Measurements from ENCODE around the gene CPXM1. TPM values are rescaled to one million over a fixed set of nuclear protein-coding genes. Genes with fewer than 3 reads are reported as not detected.
"Not testable (repeated sequence)": the region's sequence is repeated elsewhere in the genome, so short reads cannot be mapped to it uniquely, and the experiment has no call there.

Gene CPXM1
- total RNA-seq (2014; rRNA removed), result not detected in 2 replicates
- not detected for polyA plus RNA-seq (2012)

DNA sequence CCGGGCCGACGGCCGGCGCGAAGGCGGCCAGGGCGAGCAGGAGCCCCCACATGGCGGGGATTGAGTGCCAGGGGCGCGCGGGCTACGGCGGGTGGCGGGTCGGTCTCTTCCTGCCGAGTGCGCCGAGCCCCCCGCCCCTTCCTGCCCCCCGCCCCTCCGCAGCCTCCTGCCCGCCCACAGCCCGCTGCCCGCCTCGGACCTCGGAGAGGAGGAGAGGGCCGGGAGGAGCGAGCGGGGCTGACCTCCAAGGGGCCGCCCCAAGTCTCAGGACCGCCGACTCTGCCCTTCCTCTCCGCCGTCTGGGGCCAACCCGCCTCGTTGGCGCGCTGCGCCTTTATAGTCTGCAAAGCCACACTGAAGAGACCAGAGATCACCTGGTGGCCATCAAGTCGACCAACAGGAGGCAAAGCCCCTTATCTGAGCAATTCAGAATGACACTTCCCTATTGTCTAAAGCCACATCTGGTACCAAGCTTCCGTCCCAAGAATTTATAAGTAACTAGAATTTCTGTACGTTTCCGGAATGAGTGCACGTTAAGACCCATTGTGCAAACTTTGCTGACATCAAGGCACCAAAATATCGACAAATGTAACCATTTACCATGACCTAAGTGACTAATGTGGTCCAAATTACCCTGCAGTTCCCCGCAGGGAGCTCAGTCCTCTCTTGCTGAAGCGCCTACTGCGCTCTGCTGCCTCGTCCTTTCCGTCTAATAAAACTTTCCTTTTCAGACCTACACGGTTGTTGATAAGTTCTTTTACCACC, at the start of gene CPXM1:
Gene CPXM1, minus strand, starts transcription at position 107 of the 765 bp plus-strand sequence. Its CDS starts 55 bp downstream, at position 52.
- no peak for DNase-seq (ENCODE audit: low read depth)

DNA sequence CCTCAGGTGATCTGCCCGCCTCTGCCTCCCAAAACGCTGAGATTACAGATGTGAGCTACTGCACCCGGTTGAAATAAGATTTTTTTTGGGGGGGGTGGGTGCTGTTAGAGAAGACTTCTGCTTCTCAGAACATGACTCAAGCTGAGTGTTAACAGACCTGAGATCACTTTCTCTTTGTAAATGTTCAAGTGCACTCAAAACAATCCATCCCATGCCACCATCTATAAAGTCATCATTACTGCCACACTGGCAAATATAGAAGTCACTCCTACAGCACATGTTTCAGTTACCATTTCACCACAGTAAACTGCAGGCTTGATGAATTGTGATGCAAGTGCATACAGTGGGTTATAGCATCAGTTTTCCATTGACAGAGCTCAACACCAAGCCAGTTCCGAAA, 49.1 kb upstream of the CPXM1 start:
- no peak for DNase-seq (ENCODE audit: low read depth)

DNA sequence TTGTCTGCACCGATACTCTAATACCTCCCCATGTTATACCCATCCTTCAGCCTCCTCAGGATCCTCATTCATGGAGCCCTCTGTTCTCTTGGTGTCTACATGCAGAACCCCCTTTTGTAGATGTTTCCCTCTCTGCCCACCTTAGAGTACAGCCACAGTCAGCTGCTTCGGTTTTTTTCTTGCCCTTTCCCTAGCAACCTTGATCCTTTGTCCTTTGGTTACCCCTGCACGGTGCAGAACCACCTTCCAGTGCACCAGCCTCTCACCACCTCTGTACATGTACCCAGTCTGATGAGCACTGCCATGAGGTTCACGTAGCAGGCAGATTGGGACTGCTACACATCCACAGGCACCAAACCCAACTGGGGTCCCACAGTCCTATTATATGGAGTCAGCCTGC, 47.4 kb upstream of the CPXM1 start:
- no peak for DNase-seq (ENCODE audit: low read depth)

DNA sequence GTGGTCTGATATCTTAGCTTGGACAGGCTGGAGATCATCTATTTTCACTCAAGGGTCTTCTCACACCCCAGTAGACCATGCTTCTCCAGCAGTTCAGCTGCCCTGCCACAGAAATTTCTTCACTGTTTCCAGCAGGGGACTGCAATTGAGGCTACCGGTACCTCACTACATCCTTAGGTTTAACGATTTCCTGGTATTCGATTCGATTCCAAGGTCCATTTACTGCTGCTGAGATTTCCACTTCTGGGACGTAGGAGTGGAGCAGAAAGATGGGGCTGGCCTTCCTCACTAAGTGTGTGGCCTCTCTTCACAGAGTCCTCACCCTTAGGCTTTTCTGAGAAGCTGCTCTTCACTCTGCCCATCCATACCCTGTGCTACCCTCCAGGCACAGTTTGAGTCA, 46.3 kb upstream of the CPXM1 start:
- DNase-seq (ENCODE audit: low read depth), result no peak

DNA sequence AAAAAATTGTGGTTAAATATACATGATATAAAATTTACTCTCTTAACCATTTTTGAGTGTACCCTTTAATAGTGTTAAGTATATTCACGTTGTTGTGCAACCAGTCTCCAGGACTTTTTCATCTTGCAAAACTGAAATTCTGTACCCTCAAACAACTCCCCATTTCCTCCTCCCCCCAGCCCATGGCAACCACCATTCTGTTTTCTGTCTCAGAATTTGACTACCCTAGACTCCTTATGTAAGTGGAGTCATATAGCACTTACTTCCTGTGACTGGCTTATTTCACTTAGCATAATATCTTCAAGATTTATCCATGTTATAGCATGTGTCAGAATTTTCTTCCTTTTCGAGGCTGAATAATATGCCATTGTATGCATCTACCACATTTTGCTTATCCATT, 45.2 kb upstream of the CPXM1 start:
- DNase-seq (ENCODE audit: low read depth), result no peak

DNA sequence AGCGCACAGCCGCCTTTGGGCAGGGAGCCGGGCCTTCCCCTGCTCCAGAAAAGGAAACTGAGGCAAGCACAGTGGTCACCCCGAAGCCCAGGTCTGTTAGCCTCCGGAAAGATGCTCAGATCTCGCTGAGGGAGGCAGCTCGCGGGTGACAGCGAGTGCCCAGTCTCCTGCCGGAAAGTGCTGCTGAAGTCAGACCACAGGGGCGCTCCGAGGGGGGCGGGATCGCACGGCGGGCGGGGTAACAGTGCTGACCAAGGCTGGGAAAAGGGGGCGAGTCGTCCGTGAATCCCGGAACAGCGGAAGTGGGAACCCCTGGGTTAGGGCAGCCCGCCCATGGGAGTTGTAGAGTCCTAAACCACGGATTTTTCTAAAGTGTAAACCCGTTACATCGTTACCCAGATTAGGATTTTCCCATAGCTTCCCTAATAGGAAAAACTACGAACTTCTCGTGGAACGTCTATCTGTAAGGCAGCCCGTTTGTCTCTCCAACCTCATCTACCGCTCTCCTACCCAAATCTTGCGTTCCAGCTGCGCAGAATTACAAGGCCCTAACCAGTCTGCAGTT, 40.6 kb upstream of the CPXM1 start:
- peak; percentile 67 for DNase-seq (ENCODE audit: low read depth)

DNA sequence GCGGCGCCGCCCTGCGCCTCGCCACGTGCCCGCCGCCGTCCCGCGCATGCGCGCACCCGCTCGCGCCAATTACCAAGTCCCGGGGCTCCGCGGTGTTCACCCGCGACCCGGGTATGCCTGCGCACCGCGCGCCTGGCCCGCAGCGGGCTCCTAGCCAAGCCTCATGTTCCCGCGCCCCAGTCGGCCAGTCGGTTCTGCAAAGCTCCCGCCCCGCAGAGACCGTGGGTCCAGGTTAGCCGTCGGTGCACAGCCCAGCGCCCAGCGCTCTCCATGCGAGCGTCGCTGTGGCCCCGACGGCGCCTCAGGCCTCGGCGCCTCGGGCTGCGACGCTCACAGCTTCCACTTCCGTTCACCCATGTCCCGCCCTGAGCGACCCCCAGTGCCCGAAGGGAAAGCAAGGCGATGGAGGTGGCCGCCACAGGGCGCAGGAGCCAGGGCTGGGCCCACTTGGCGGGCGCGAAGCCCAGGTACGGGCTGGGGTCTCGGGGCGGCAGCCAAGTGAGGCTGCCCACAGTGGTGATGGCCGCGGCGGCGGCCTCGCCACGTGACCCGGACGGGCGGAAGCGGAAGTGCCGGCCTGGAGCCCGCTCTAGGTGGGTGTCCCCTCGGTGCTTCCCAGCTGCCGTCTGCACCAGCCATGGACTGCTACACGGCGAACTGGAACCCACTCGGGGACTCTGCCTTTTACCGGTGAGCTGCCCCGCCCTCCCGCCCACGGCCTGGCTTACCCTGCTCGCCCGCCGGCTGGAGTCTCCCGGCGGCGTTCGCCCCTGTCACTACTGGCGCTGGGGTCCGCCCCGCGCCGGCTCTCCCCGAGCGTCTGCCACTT, 39.9 kb upstream of the CPXM1 start, which contains the start of the genes PCED1A and VPS16:
Gene PCED1A, minus strand, starts transcription at position 518 of the 829 bp plus-strand sequence. CDS start 743 bp downstream, outside the sequence.
Gene VPS16, plus strand, starts transcription at position 608 of the 829 bp plus-strand sequence. Its CDS starts 30 bp downstream, at position 638.
- DNase-seq (ENCODE audit: low read depth), result peak; percentile 79

DNA sequence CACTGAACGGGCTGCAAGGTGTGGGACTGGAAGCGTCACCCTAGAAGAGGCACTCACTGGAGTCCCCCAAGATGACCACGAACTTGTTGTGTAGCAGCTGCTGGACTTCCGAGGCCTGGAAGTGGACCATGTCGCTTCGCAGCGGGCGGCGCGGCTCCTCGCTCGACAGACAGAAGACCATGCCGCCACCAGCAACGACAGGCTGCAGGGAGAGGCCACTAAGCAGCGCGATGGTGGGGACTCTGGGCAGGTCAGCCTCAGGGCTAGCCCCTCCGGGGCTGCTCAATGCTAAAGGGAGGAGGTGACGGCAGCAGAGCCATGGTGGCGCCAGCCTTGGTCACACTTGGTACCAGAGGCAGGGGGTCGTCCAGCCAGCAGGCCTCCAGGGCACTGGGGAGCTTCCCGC, 39.3 kb upstream of the CPXM1 start:
- DNase-seq (ENCODE audit: low read depth), result no peak

DNA sequence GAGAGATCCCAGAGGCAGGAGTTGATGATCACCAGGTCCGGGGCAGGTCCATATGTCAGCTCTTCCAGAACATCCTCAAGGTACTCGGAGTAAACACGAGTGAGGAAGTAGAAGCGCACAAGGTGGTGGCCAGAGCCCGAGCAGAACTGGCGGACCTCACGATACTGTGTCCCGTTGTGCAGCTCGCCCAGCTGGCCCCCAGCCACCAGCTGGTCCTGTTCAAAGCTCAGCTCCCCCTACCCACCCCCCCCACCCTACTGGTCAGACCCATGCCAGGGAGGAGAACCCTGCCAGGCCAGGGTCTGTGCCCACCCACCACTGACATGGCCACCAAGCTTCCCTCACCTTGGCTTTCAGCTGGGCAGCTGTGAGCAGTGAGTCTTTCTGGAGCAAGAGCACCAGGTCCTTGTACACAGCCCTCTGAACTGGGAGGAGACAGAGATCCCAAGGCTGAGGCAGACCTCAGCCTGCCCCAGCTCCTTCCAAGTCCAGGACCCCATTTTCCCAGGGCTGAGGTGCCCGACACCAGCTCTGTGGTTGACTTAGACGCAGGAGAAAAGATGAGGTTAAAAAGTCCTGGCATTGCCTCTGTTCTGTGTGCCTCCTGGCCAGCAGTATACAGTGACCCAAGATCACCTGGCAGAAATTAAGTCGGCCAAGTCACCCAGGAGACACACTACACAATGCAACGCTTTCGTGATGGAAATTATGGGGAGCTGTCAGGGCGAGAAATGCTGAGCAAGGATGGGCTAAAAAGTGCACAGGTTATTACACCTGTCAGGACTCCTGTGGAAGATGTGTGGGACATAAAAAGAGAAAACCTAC, 38.6 kb upstream of the CPXM1 start:
- DNase-seq (ENCODE audit: low read depth), result no peak

DNA sequence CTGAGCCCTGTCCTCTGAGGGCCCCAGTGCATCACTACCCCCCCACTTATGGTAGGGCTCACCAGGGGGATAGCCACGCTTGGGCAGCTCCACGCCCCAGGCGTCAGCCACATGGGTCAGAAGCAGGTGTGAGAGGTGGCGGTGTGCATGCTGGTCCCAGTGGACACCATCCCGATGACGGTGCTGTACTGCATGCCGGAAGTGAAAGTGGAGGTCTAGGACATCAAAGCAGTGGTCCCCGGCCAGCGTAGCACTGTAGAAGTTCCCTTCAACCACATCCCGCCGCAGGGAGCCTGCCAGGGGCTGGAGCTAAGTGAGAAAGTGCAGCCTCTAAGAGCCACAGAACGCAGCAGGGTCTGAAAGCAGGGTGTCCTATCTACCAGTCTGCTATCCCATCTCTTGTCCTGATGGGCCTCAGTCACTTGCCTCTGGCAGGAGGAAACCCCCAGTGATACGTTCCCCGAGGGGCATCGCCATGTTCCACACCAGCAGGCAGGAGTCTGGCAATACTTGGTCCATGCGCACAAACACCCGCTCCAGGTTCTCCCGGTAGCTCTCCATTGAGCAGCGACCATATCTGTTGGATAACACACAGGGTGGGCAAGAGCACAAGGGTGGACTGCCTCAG, 37.9 kb upstream of the CPXM1 start:
- no peak for DNase-seq (ENCODE audit: low read depth)

DNA sequence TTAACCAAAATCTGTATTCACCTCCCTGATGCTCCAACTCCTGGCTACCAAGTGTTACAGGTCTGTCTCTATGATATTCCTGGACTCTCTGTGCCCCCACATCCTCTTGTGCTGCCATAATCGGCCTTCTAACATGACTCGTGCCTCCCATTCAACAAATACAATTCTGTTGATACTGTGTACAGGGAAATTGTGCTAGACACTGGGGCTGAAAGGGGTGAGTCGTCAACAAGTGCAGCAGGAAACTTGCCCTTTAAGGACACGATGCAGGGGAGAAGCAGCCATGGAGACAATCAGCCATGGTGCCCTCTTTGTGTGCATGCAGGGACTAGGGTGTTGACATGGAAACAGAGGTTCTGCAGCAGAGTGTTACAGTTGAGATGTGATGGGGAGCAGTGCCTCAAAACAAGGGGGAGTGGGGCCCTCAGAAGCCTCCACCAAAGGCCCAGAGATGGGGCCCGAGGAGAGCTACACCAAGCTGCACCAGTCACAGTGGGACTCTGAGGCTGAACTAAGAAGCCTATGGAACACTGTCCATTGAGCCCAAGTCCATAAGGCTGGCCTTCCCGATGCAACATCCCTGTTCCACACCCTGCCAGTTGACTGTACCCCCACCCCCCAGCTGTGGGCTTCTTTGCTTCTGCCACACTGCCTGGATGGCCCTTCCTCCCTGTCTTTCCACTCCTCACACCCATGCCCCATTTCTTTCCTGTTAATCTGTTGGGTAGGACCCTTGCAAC, 37.0 kb upstream of the CPXM1 start:
- DNase-seq (ENCODE audit: low read depth), result no peak

DNA sequence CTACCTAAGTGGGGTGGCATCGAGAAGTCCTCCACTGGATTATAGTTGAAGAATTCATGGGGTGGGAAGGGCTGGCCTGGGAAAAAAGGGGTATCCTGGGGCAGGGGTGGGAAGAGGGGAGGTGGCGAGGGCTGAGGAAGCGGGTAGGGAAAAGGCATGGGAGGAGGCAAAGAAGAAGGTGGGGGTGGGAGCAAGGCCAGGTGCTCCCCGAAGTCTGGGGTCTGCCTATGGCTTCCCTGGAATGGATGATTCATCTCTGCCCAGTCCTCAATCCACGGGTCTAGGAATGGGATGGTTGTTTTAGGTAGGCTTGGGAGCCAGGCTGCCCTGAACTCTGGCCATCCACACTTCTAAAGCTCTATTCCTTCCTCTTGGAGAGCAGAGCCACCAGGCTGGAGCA, 35.6 kb upstream of the CPXM1 start:
- no peak for DNase-seq (ENCODE audit: low read depth)

DNA sequence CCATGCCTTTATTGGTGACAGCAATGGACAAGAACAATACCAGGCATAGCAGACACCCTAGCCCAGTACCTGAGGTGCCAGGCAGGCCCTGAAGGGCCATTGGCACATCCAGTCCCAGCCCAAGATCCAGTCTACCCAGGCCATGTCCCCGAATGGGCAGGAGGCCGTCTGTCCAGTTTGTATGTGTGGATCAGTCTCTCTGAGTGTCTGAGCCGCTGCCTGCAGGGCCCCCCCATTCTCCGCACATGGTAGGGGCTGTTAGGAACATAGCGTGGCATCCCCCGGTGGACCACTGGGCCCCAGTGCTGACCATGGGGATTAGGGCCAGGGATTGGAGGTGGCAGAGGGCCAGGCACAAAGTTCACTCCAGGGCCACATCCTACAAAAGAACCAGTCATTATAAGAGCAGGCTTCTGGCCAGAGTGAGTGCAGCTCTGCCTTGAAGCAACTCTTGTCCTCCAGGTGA, 34.9 kb upstream of the CPXM1 start:
- DNase-seq (ENCODE audit: low read depth), result no peak

DNA sequence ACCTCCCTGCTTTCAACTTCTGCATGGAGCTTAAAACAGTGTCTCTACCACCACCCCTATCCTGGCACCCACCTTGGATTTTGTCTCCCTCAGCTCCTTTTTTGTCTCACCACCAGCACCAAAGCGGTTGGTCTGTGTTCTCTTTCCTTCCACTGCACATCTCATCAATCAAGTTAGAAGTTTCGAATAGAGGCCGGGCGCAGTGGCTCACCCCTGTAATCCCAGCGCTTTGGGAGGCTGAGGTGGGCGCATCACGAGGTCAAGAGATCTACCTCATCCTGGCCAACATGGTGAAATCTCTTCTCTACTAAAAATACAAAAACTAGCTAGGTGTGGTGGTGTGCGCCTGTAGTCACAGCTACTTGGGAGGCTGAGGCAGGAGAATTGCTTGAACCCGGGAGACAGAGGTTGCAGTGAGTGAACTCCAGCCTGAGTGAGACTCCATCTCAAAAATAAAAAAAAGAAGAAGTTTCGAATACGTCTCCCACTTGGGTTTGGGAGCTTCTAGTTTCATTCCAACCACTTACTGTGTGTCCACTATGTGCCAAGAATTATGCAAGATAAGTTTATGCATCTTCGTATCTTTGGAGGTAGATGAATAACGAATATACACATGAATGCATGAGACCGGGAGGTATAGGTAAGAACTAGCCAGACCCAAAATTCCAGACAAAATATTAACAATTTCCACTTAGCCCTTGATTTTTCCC, 34.1 kb upstream of the CPXM1 start:
- no peak for DNase-seq (ENCODE audit: low read depth)

DNA sequence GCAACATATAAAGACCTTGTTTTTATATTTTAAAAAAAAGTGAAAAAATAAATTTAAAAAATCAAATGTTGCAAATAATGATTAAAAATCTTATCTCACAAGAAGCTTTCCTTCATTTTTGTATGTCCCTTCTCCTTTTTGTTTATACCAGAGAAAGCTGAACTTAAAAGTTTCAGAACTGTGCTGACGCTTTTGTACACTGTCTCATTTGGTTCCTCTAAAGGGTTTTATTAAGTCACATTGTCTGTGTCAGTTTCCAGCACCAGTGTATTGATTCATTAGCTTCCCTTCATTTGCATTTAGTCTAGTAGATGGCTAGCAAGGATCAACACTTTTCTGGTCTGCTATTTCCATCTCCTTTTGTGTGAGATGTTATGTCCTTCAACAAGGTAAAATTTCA, 33.3 kb upstream of the CPXM1 start:
- no peak for DNase-seq (ENCODE audit: low read depth)

DNA sequence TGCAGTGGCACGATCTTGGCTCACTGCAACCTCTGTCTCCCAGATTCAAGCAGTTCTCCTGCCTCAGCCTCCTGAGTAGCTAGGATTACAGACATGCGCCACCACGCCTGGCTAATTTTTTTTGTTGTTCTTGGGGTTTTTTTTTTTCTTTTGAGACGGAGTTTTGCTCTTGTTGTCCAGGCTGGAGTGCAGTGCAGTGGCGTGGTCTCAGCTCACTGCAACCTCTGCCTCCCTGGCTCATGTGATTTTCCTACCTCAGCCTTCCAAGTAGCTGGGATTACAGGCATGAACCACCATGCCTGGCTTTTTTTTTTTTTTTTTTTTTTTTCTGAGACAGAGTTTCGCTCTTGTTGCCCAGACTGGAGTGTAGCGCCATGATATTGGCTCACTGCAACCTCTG, 30.8 kb upstream of the CPXM1 start:
- DNase-seq (ENCODE audit: low read depth), result not testable (repeated sequence)

DNA sequence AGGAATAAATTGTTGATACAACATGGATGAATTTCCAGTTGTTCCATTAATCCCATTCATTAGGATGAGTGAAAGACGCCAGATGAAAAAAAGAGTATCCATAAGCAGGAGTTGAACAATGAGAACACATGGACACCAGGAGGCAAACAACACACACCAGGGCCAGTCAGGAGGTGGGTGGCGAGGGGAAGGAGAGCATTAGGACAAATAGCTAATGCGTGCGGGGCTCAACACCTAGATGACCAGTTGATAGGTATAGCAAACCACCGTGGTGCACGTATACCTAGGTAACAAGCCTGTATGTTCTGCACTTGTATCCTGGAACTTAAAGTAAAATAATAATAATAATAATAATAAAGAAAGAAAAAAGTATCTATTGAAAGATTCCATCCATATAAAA, 28.9 kb upstream of the CPXM1 start:
- DNase-seq (ENCODE audit: low read depth), result no peak

DNA sequence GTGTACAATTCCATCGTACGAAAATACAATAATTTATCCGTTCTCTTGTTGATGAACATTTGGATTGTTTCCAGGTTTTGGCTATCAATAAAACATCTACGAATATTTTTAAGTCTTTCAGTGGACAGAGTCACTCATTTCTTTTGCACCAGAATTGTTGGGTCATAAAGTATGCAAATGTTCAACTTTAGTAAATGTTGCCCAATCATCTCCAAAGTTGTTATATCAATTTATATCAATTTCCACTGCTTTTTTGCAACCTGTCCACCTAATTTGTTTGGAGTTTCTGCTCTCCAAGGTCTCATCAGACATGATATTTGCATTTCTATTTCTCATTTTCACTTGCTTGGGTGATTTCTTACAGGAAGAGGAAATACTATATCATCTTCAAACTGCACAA, 26.2 kb upstream of the CPXM1 start:
- DNase-seq (ENCODE audit: low read depth), result no peak

DNA sequence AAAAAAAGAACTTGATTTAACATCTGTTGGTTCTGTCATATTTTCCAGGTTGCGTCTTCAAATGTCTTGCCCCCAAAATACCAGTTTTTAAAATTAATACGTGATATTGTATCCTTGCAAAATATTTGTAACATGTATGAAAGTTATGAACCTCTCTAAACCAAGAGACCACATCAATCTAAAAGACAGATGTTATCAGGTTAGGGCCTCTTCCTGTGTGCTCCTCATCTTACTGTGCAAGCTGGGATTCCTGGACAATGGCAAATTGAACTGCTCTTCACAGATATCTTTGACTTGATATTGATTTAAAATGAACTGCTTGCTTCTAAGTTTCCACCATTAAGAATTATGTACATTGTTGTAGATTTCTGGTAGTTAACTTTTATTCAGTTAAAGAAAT, 25.3 kb upstream of the CPXM1 start:
- DNase-seq (ENCODE audit: low read depth), result no peak
